SK-N-SH treated with all-trans-retinoic acid at 6 μM for 48 hours (cell line): ENCODE data around the gene RXRG.

Source experiments
- ARNTL ChIP-seq: fragments of 450-650 bp; formaldehyde crosslinking; IDR thresholded peaks from 2 replicates; pipeline ENCODE4 v1.5.0; 2020; ENCODE audit warnings: low read depth, mild to moderate bottlenecking, moderate library complexity, borderline replicate concordance
- CREB5 ChIP-seq: fragments of 250-450 bp; sonication (Bioruptor Pico); IDR thresholded peaks from 2 replicates; pipeline ENCODE4 v1.5.1; 2020; ENCODE audit warnings: low read depth, mild to moderate bottlenecking, moderate library complexity
- CSDC2 ChIP-seq: fragments of 250-450 bp; sonication (Bioruptor Pico); IDR thresholded peaks from 2 replicates; pipeline ENCODE4 v1.5.0; 2020; ENCODE audit warnings: mild to moderate bottlenecking, moderate library complexity
- ESRRG ChIP-seq: fragments of 250-450 bp; sonication (Bioruptor Pico); IDR thresholded peaks from 2 replicates; pipeline ENCODE4 v1.6.1; 2021; ENCODE audit warnings: mild to moderate bottlenecking
- ISL1 ChIP-seq: fragments of 250-450 bp; sonication (Bioruptor Pico); IDR thresholded peaks from 2 replicates; pipeline ENCODE4 v2.1.2; 2022; ENCODE audit warnings: mild to moderate bottlenecking, moderate library complexity
- PATZ1 ChIP-seq: fragments of 250-450 bp; sonication (Bioruptor Pico); IDR thresholded peaks from 2 replicates; pipeline ENCODE4 v1.8.0; 2020; ENCODE audit warnings: mild to moderate bottlenecking, moderate library complexity, borderline replicate concordance
- POU6F1 ChIP-seq: fragments of 250-450 bp; sonication (Bioruptor Pico); IDR thresholded peaks from 2 replicates; pipeline ENCODE4 v1.8.0; 2021; ENCODE audit warnings: low read depth, mild to moderate bottlenecking, moderate library complexity, borderline replicate concordance
- ZFP3 ChIP-seq: fragments of 250-450 bp; sonication (Bioruptor Pico); IDR thresholded peaks from 2 replicates; pipeline ENCODE4 v1.5.0; 2020; ENCODE audit warnings: mild to moderate bottlenecking, moderate library complexity
- ZNF565 ChIP-seq: fragments of 450-650 bp; formaldehyde crosslinking; conservative IDR thresholded peaks from 2 replicates; pipeline ENCODE4 v1.5.0; 2020; ENCODE audit warnings: low read depth, mild to moderate bottlenecking, moderate library complexity
- ZNF70 ChIP-seq: fragments of 450-650 bp; formaldehyde crosslinking; IDR thresholded peaks from 2 replicates; pipeline ENCODE4 v1.5.0; 2020; ENCODE audit warnings: mild to moderate bottlenecking, moderate library complexity

GRCh38 chr1:165423136-165423535 lies 21.8 kb downstream of the RXRG start:
- no peak for TF ChIP-seq ZNF70
- TF ChIP-seq ZNF565 (CRISPR knock-in tag), result no peak
- no peak for TF ChIP-seq ZFP3 (CRISPR knock-in tag)
- no peak for TF ChIP-seq PATZ1 (CRISPR knock-in tag)
- TF ChIP-seq POU6F1 (CRISPR knock-in tag), result no peak
- no peak for TF ChIP-seq ISL1 (CRISPR knock-in tag)
- TF ChIP-seq CSDC2, result no peak
- no peak for TF ChIP-seq CREB5
- no peak for TF ChIP-seq ESRRG
- TF ChIP-seq ARNTL (CRISPR knock-in tag), result no peak
